ENCODE results near the gene SH3RF2. TPM values are rescaled to one million over a fixed set of nuclear protein-coding genes. Genes with fewer than 3 reads are reported as not detected.

The SH3RF2 gene
- total and polyA plus RNA-seq, 9 of the 15 experiments (the other 6 are each of a cell fraction or from before 2014, with no cell fraction given) = 0.05 TPM; not detected in 8

DNA sequence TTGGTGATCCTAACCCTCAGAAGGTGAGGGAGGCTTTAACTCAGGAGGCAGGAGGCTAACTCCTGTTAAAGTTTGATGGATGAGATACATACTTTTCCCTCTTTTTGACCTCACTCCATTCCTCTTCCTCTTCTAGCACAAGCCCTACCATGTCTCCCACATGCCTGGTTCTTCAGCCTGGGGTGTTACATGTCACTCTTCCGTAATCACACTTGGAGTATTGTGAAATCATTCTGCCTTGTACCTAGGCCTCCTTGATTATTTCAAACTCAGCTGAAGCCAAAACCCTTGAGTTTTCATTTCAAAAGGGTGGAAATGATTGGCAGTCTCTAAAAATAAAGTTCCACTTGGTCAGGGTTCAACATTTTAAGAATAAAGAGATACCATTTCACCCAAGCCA lies 167.2 kb downstream of the SH3RF2 start:
- ChIA-PET POLR2A (no interaction called here), CTCF (ENCODE audit: low intra/inter-chr PET ratio) (no interaction called here)
- WGBS (ENCODE audit: insufficient coverage, low coverage, missing lambda C conversion rate) = 31% methylated on average over 1 of the region's 1 CpG
- H3K9me1 ChIP-seq (ENCODE audit: control insufficient read depth, insufficient read depth, low read length) = no peaks in the 10 kb centered on the region
- H3K4me2 ChIP-seq (ENCODE audit: insufficient read depth, low read length) = no peak overlapping the region
- intact Hi-C loops (cut with micrococcal nuclease) = no loop called here
- no peak for ATAC-seq
- H3K4me3 ChIP-seq = no peak overlapping the region
- H2AFZ ChIP-seq (ENCODE audit: low read depth, low read length) = no peak overlapping the region
- no peaks in the 10 kb centered on the region for H3K9me3 ChIP-seq (replicated peaks; ENCODE audit: control insufficient read depth, insufficient read depth, low read depth, low read length)
- H3K4me1 ChIP-seq (replicated peaks in 1 of 2; ENCODE audit: control insufficient read depth in 2 of 2, insufficient read depth in 2 of 2, low read length in 2 of 2) = no peaks in the 10 kb centered on the region
- no peaks in the 10 kb centered on the region for H3K27me3 ChIP-seq (ENCODE audit: control insufficient read depth in 2 of 2, insufficient read depth in 2 of 2, low read length in 2 of 2)
- no peaks in the 10 kb centered on the region for H4K20me1 ChIP-seq (replicated peaks; ENCODE audit: control insufficient read depth, insufficient read depth, low read length)
- in situ Hi-C loops (cut with MboI) = no loop called here
- H3K79me2 ChIP-seq (ENCODE audit: control insufficient read depth, insufficient read depth, low read length) = no peaks in the 10 kb centered on the region
- no peak for FAIRE-seq
- H3K27ac ChIP-seq (ENCODE audit: extremely low read depth, low read depth, low read length) = no peak overlapping the region
- BruUV-seq (replicated peaks) = no TSS peak
- H3K9ac ChIP-seq (ENCODE audit: insufficient read depth in 1 of 2, low read depth in 2 of 2, low read length in 2 of 2) = no peak overlapping the region
- H3K36me3 ChIP-seq (ENCODE audit: control insufficient read depth, insufficient read depth, low read length) = no peaks in the 10 kb centered on the region
- no peak for DNase-seq (ENCODE audit: extremely low read depth in 1 of 4, low spot score in 3 of 4)
- TF ChIP-seq PHB (CRISPR knock-in tag; IDR thresholded peaks at IDR 0.05) (no peak), CEBPB (tag; IDR thresholded peaks at IDR 0.05) (peak; percentile 88), TARDBP (IDR thresholded peaks at IDR 0.05) (no peak), SREBF2 (CRISPR knock-in tag; IDR thresholded peaks at IDR 0.05) (no peak), RCOR1 (IDR thresholded peaks at IDR 0.05; ENCODE audit: borderline replicate concordance in 1 of 2, low read depth in 2 of 2, low read length in 2 of 2) (no peak), MAZ (CRISPR knock-in tag; conservative IDR thresholded peaks at IDR 0.05 in 1 of 2, IDR thresholded peaks at IDR 0.05 in 1 of 2) (no peak), KLF10 (CRISPR knock-in tag; IDR thresholded peaks at IDR 0.05) (no peak), CEBPG (CRISPR knock-in tag; IDR thresholded peaks at IDR 0.05) (no peak), CEBPG (tag; conservative IDR thresholded peaks at IDR 0.05 in 1 of 2, IDR thresholded peaks at IDR 0.05 in 1 of 2) (peak in 1 of 2 experiments; percentile 41; a peak in 3 of 4 replicates), ZBTB1 (CRISPR knock-in tag; IDR thresholded peaks at IDR 0.05; ENCODE audit: borderline replicate concordance, low read depth) (no peak), MYBL2 (IDR thresholded peaks at IDR 0.05; ENCODE audit: low read depth) (no peak), MYBL2 (CRISPR knock-in tag; IDR thresholded peaks at IDR 0.05; ENCODE audit: borderline replicate concordance) (no peak), MXI1 (IDR thresholded peaks at IDR 0.05; ENCODE audit: low read depth, low read length) (no peak)
- TF ChIP-seq, protein P1, sequence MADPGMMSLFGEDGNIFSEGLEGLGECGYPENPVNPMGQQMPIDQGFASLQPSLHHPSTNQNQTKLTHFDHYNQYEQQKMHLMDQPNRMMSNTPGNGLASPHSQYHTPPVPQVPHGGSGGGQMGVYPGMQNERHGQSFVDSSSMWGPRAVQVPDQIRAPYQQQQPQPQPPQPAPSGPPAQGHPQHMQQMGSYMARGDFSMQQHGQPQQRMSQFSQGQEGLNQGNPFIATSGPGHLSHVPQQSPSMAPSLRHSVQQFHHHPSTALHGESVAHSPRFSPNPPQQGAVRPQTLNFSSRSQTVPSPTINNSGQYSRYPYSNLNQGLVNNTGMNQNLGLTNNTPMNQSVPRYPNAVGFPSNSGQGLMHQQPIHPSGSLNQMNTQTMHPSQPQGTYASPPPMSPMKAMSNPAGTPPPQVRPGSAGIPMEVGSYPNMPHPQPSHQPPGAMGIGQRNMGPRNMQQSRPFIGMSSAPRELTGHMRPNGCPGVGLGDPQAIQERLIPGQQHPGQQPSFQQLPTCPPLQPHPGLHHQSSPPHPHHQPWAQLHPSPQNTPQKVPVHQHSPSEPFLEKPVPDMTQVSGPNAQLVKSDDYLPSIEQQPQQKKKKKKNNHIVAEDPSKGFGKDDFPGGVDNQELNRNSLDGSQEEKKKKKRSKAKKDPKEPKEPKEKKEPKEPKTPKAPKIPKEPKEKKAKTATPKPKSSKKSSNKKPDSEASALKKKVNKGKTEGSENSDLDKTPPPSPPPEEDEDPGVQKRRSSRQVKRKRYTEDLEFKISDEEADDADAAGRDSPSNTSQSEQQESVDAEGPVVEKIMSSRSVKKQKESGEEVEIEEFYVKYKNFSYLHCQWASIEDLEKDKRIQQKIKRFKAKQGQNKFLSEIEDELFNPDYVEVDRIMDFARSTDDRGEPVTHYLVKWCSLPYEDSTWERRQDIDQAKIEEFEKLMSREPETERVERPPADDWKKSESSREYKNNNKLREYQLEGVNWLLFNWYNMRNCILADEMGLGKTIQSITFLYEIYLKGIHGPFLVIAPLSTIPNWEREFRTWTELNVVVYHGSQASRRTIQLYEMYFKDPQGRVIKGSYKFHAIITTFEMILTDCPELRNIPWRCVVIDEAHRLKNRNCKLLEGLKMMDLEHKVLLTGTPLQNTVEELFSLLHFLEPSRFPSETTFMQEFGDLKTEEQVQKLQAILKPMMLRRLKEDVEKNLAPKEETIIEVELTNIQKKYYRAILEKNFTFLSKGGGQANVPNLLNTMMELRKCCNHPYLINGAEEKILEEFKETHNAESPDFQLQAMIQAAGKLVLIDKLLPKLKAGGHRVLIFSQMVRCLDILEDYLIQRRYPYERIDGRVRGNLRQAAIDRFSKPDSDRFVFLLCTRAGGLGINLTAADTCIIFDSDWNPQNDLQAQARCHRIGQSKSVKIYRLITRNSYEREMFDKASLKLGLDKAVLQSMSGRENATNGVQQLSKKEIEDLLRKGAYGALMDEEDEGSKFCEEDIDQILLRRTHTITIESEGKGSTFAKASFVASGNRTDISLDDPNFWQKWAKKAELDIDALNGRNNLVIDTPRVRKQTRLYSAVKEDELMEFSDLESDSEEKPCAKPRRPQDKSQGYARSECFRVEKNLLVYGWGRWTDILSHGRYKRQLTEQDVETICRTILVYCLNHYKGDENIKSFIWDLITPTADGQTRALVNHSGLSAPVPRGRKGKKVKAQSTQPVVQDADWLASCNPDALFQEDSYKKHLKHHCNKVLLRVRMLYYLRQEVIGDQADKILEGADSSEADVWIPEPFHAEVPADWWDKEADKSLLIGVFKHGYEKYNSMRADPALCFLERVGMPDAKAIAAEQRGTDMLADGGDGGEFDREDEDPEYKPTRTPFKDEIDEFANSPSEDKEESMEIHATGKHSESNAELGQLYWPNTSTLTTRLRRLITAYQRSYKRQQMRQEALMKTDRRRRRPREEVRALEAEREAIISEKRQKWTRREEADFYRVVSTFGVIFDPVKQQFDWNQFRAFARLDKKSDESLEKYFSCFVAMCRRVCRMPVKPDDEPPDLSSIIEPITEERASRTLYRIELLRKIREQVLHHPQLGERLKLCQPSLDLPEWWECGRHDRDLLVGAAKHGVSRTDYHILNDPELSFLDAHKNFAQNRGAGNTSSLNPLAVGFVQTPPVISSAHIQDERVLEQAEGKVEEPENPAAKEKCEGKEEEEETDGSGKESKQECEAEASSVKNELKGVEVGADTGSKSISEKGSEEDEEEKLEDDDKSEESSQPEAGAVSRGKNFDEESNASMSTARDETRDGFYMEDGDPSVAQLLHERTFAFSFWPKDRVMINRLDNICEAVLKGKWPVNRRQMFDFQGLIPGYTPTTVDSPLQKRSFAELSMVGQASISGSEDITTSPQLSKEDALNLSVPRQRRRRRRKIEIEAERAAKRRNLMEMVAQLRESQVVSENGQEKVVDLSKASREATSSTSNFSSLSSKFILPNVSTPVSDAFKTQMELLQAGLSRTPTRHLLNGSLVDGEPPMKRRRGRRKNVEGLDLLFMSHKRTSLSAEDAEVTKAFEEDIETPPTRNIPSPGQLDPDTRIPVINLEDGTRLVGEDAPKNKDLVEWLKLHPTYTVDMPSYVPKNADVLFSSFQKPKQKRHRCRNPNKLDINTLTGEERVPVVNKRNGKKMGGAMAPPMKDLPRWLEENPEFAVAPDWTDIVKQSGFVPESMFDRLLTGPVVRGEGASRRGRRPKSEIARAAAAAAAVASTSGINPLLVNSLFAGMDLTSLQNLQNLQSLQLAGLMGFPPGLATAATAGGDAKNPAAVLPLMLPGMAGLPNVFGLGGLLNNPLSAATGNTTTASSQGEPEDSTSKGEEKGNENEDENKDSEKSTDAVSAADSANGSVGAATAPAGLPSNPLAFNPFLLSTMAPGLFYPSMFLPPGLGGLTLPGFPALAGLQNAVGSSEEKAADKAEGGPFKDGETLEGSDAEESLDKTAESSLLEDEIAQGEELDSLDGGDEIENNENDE (IDR thresholded peaks at IDR 0.05; ENCODE audit: low read depth, low read length) = no peak

All from K562 (cell line).